GM21381 (cell line): ENCODE measurements around the gene EIF4E3.

Source experiments
- ATAC-seq: cut with Tn5 transposase; IDR thresholded peaks from one replicate; pipeline ENCODE4 v1.9.1; 2021; ENCODE audit warnings: mild to moderate bottlenecking, moderate library complexity; ENCODE audit not compliant: unreplicated experiment

EIF4E3 gene

GRCh38 chr3:71724171-71724453 lies 1.1 kb downstream of the EIF4E3 start:
- ATAC-seq, result no peak

- ATAC-seq, result no peak
These were observed 1.6 kb downstream of the EIF4E3 start for GRCh38 chr3:71723452-71724170.

GRCh38 chr3:71722693-71723092 lies 2.5 kb downstream of the EIF4E3 start:
- no peak for ATAC-seq

GRCh38 chr3:71721651-71722157 lies 3.5 kb downstream of the EIF4E3 start:
- no peak for ATAC-seq

GRCh38 chr3:71721002-71721401 lies 4.2 kb downstream of the EIF4E3 start:
- no peak for ATAC-seq

GRCh38 chr3:71718072-71718471 lies 7.1 kb downstream of the EIF4E3 start:
- ATAC-seq, result no peak

GRCh38 chr3:71714595-71714994 lies 10.6 kb downstream of the EIF4E3 start:
- ATAC-seq, result no peak

- ATAC-seq, result no peak
These were observed 12.2 kb downstream of the EIF4E3 start for GRCh38 chr3:71713041-71713440.

GRCh38 chr3:71710906-71711494 lies 14.2 kb downstream of the EIF4E3 start:
- ATAC-seq, result peak; percentile 77

- ATAC-seq, result no peak
These were observed 15.2 kb downstream of the EIF4E3 start for GRCh38 chr3:71709908-71710511.

GRCh38 chr3:71708476-71709105 lies 16.6 kb downstream of the EIF4E3 start:
- no peak for ATAC-seq

GRCh38 chr3:71707595-71707994 lies 17.6 kb downstream of the EIF4E3 start:
- no peak for ATAC-seq

- ATAC-seq, result no peak
These were observed 19.5 kb downstream of the EIF4E3 start for GRCh38 chr3:71705681-71706080.

- no peak for ATAC-seq
These were observed 20.3 kb downstream of the EIF4E3 start for GRCh38 chr3:71704915-71705314.

- no peak for ATAC-seq
These were observed 21.4 kb downstream of the EIF4E3 start for GRCh38 chr3:71703797-71704196.

GRCh38 chr3:71702131-71703024 lies 22.8 kb downstream of the EIF4E3 start:
- no peak for ATAC-seq

GRCh38 chr3:71701251-71701762 lies 23.9 kb downstream of the EIF4E3 start:
- no peak for ATAC-seq

GRCh38 chr3:71695000-71695482 lies 30.2 kb downstream of the EIF4E3 start:
- ATAC-seq, result no peak

- ATAC-seq, result no peak
These were observed 30.7 kb downstream of the EIF4E3 start for GRCh38 chr3:71694358-71694999.

- no peak for ATAC-seq
These were observed 31.6 kb downstream of the EIF4E3 start for GRCh38 chr3:71693641-71694040.
